IPS DF 6.9 (cell line): ENCODE measurements around the gene CDPF1.

ENCODE experiments used
- DNase-seq: peaks from one replicate; pipeline ENCODE4 v3.0.0-alpha.2; 2013; ENCODE audit warnings: low read depth, low spot score
- H3K27ac ChIP-seq: one replicate; pipeline ENCODE4 v1.5.1; 2013; ENCODE audit warnings: low read length, control low read depth
- H3K27me3 ChIP-seq: 2 replicates; pipeline ENCODE4 v1.6.1; 2013; ENCODE audit warnings: mild to moderate bottlenecking, low read length; ENCODE audit not compliant: control insufficient read depth, insufficient read depth
- H3K36me3 ChIP-seq: 2 replicates; pipeline ENCODE4 v1.6.1; 2013; ENCODE audit warnings: low read length; ENCODE audit not compliant: control insufficient read depth, insufficient read depth
- H3K4me1 ChIP-seq: 2 replicates; pipeline ENCODE4 v1.6.1; 2013; ENCODE audit warnings: low read length; ENCODE audit not compliant: control insufficient read depth, insufficient read depth
- H3K4me3 ChIP-seq: 2 replicates; pipeline ENCODE4 v1.5.1; 2013; ENCODE audit warnings: mild to moderate bottlenecking, low read length
- H3K9me3 ChIP-seq: 2 replicates; pipeline ENCODE4 v1.6.1; 2013; ENCODE audit warnings: low read length, inconsistent platforms; ENCODE audit not compliant: control insufficient read depth, insufficient read depth
- WGBS: extraction: QIAGEN DNeasy Blood & Tissue Kit; methylation state at CpG from one replicate; pipeline ENCODE4 v1.1.7; 2013; ENCODE audit warnings: mixed read lengths, missing lambda C conversion rate; ENCODE audit not compliant: insufficient read length, insufficient coverage; 5-methylcytosine and 5-hydroxymethylcytosine counted together

The CDPF1 gene

DNA sequence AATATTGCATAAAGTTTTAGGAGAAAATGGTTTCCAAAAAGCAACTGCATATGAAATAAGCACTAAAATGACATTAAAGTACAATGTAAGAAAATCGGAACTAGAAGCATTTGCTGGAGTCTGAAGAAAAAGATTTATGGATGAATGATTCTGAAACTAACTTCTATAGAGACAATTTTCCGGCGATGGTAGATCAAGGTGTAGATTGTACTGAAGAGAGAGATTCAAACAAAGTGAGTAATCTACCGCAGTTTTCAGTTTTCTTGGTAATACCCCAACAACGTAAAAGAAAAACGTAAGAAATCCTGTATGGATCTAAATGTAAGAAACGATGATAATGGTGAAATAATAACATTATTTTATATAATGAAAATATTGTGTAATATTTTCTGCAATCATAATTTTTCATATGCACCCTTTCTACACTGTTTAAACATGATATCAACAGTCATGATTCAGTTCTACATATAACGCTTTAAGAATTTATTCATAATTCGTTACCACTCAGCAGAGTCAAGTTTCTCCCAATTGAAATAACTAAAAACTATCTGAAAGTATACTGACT, 1.8 kb upstream of the CDPF1 start:
- Histone ChIP-seq H3K27ac (no peak overlapping the region), H3K27me3 (0 out of 2 replicates have a peak, but pooled peaks cover 3% of the 10 kb centered on the region), H3K4me3 (no peak overlapping the region), H3K9me3 (no peaks in the 10 kb centered on the region), H3K36me3 (no peaks in the 10 kb centered on the region), H3K4me1 (no peaks in the 10 kb centered on the region)
- no peak for DNase-seq
- WGBS = no CpG with 5 or more reads among the region's 9 CpGs

DNA sequence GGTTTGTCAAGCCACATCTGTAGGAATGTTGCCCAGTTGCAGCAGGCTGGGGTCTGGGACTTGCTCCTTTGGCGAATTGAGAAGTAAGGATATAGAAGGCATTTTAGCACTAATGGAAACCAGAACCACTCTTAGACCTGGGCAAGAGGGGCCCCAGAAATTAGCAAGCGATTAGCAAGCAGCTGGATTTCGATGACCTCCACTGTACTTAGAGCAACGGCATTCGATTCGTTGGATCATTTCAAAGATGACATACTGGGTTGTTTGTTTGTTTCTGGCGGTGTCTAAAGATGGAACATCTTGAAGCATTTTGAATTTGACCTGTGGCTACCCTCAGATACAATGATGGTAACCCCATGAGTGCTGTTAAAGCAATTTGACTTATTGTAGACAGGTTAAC, 1.2 kb upstream of the CDPF1 start:
- Histone ChIP-seq H3K4me1 (no peaks in the 10 kb centered on the region), H3K36me3 (no peaks in the 10 kb centered on the region), H3K27me3 (0 out of 2 replicates have a peak, but pooled peaks cover 3% of the 10 kb centered on the region), H3K27ac (no peak overlapping the region), H3K4me3 (peak overlapping the region; percentile 4; the same call in 1 of the 2 replicates), H3K9me3 (no peaks in the 10 kb centered on the region)
- DNase-seq = no peak
- no CpG with 5 or more reads among the region's 7 CpGs for WGBS

DNA sequence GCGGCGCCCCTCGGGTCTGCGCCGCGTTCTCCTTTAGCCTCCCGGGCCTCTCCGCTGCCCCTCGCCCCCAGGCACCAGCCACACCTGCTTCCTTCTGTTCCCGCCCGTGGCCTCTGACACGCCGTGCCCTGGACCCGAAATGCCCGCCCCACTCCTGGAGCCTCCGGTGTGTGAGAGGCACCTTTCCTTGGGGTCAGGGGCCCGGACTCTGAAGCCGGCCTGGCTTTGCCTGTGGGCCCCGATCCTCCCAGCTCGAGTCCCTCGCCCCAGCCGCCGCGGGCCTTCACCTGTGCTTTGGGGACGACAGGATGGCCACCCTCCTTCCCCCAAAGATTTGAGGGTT, 661 bp upstream of the CDPF1 start:
- Histone ChIP-seq H3K9me3 (no peaks in the 10 kb centered on the region), H3K36me3 (no peaks in the 10 kb centered on the region), H3K27me3 (0 out of 2 replicates have a peak, but pooled peaks cover 3% of the 10 kb centered on the region), H3K4me1 (no peaks in the 10 kb centered on the region; the same call in 1 of the 2 replicates), H3K27ac (no peak overlapping the region), H3K4me3 (peak overlapping the region; percentile 55; the same call in 1 of the 2 replicates)
- no CpG with 5 or more reads among the region's 25 CpGs for WGBS
- no peak for DNase-seq

DNA sequence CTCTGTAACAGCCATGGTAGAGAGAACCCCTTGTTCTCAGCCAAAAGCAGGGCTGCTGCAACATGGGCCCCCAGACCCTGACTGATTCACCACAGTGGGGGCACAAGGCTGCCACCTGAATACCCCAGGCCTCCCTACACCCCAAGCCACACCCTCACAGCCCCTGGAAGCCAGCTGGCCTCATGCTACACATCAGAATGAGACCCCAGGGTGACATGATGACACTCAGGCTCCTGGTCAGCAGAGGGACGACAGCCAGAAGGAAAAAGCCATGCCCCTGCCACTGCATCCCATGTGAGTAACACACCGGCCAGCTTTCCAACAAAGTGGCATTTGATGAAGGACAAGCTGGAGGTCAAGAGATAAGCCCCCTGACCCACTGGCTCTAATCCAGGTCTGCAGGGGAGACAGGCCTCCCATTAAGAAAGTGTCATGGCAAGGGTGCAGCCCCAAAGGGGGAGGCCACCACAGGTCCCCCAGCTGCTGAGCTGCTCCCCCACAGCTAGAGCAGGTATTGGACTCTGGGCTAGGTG, 2.6 kb downstream of the CDPF1 start:
- Histone ChIP-seq H3K27me3 (0 out of 2 replicates have a peak, but pooled peaks cover 3% of the 10 kb centered on the region), H3K4me1 (no peaks in the 10 kb centered on the region; the same call in 1 of the 2 replicates), H3K36me3 (no peaks in the 10 kb centered on the region), H3K4me3 (no peak overlapping the region), H3K9me3 (no peaks in the 10 kb centered on the region), H3K27ac (no peak overlapping the region)
- DNase-seq = no peak
- WGBS = no CpG with 5 or more reads among the region's 2 CpGs

DNA sequence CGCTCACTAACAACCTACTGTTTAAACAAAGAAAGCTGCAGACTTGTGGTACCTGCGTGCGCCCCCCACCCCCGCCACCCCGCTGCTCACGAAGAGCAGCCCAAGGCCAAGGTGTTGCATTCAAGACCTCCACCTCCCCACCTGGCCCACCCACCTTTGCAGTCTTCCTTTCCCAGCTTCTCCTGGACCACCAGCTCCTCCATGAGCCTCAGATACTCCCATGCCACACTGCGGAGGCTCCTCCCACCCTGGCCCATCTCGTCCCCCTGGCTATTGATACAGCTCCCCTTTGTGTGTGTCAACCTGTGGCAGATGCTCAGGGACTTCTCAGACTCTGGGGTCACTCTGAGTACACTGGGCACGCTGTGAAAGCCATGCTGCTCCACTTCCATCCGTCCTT, 3.9 kb downstream of the CDPF1 start:
- Histone ChIP-seq H3K9me3 (no peaks in the 10 kb centered on the region), H3K27ac (no peak overlapping the region), H3K4me3 (no peak overlapping the region), H3K4me1 (no peaks in the 10 kb centered on the region; the same call in 1 of the 2 replicates), H3K36me3 (no peaks in the 10 kb centered on the region), H3K27me3 (0 out of 2 replicates have a peak, but pooled peaks cover 1% of the 10 kb centered on the region)
- no peak for DNase-seq
- no CpG with 5 or more reads among the region's 10 CpGs for WGBS

DNA sequence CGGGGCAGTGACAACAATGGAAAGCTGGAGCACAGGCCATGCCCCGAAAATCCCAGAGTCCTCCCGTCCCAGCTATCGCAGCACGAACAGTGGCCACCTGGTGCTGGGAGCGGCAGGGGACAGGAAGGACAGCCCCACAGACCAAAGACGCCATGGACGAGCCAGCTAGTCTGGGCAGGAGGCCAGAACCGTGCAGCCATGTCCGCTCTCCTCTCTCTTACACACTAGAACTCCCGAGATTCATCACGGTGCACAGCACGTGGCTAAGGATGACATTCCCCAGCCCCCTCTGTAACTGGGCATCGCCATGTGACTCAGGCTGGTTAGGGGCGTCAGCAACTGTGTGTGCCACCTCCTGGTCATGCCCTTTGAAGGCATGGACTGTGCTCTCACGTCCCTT, 4.6 kb downstream of the CDPF1 start:
- WGBS = no CpG with 5 or more reads among the region's 16 CpGs
- Histone ChIP-seq H3K36me3 (no peaks in the 10 kb centered on the region), H3K27ac (no peak overlapping the region), H3K4me1 (no peaks in the 10 kb centered on the region; the same call in 1 of the 2 replicates), H3K27me3 (no peaks in the 10 kb centered on the region), H3K4me3 (no peak overlapping the region), H3K9me3 (no peaks in the 10 kb centered on the region)
- no peak for DNase-seq

DNA sequence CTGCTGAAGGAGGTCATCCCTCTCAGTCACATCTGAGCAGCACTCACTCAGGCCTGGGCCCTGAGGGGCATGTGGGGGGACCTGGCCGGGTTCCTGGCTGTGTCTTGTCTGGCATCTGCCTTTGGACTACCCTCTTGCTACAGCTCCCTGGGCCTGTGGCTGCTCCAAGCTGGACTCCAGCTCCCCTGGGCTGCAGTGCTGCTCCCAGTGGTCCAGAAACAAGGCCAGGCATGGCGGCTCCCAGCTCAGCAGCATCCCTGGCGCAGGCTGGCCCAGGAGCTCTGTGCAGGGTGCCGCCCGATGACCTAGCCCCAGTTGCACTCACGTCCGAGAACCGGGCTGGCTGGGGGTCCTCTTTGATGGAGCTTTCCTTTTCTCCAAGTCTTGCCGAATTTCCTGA, 5.3 kb downstream of the CDPF1 start:
- Histone ChIP-seq H3K4me3 (no peak overlapping the region), H3K4me1 (no peaks in the 10 kb centered on the region; the same call in 1 of the 2 replicates), H3K27me3 (no peaks in the 10 kb centered on the region), H3K36me3 (no peaks in the 10 kb centered on the region), H3K27ac (no peak overlapping the region), H3K9me3 (no peaks in the 10 kb centered on the region)
- DNase-seq = no peak
- no CpG with 5 or more reads among the region's 9 CpGs for WGBS

DNA sequence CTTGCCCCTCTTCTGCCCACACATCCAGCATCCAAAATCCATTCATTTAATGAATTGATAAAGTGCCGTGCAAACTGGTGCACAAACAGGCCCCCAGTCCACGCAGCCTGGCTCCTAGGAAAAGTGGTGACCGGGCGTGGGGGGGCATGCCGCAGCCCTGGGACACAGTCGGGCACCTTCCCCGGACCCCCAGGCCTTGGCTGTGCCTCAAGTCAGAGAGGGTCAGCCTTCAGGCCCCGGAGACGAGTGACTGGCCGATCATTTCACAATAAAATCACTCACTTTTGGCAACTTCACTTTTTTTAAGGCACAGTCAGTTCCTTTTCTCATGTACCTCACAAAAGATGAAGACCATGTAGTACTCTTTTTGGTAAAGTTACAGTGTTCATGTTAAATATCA, 8.0 kb downstream of the CDPF1 start:
- no peaks in the 10 kb centered on the region for H3K36me3 ChIP-seq
- no CpG with 5 or more reads among the region's 10 CpGs for WGBS
- H3K27ac ChIP-seq = no peak overlapping the region
- no peak for DNase-seq
- no peaks in the 10 kb centered on the region for H3K9me3 ChIP-seq
- no peak overlapping the region for H3K4me3 ChIP-seq
- H3K4me1 ChIP-seq = no peaks in the 10 kb centered on the region; the same call in 1 of the 2 replicates
- H3K27me3 ChIP-seq = no peaks in the 10 kb centered on the region

DNA sequence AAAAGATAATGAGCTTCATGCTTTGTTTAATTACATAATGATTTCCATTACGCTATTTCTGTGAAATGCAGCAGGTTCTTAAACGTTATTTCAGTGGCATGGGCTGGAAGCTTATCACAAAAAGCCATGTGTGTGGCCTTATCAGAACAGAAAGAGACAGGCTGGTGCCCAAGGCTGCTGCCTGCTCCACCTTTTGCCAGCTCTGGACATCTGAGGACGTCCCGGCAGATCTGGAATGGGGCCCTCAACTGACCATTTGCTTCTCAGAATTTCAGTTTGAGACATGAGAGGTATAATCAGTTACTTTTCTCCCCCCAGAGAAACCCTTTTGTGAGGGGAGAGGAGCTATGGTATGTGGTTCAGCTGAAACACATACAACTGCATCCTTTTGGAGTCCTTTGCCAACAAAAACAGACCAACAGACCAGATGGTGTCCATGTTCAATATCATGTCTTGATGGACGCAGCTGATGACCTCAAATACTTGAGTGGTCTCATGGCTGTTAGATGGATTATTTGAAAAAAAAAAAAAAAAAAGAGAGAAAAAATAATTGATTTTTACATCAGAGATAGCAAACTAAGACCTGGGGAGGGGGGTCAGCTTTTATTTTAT, 8.6 kb downstream of the CDPF1 start:
- Histone ChIP-seq H3K4me1 (no peaks in the 10 kb centered on the region; the same call in 1 of the 2 replicates), H3K4me3 (no peak overlapping the region), H3K27ac (no peak overlapping the region), H3K27me3 (no peaks in the 10 kb centered on the region), H3K36me3 (no peaks in the 10 kb centered on the region), H3K9me3 (no peaks in the 10 kb centered on the region)
- no peak for DNase-seq
- no CpG with 5 or more reads among the region's 5 CpGs for WGBS

DNA sequence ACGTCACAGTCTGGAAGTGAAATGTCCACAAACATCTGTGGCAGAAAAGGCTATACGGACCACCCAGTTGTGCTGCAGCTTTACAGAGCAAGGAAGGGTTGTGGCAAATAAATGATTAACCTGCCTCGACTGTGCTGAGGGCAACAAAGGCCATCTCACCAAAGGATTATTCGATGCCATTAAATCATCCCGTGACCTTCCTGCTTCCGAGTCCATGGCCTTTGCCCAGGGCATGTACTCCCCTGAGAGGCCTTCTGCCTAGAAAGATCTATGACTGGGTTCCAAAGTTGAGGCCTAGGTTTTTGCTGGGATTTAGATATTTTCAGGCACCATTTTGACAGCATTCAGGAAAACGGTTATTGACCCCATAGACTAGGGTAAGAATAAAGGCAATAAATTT, 9.2 kb downstream of the CDPF1 start:
- H3K27ac ChIP-seq = no peak overlapping the region
- H3K36me3 ChIP-seq = no peaks in the 10 kb centered on the region
- no CpG with 5 or more reads among the region's 7 CpGs for WGBS
- H3K9me3 ChIP-seq = no peaks in the 10 kb centered on the region
- no peaks in the 10 kb centered on the region for H3K4me1 ChIP-seq
- no peak overlapping the region; the same call in 1 of the 2 replicates for H3K4me3 ChIP-seq
- no peaks in the 10 kb centered on the region for H3K27me3 ChIP-seq
- DNase-seq = no peak
